Smooth muscle cell (in vitro differentiated cells): ENCODE measurements around the gene VSIG10. TPM values are rescaled to one million over a fixed set of nuclear protein-coding genes. Genes with fewer than 3 reads are reported as not detected.

Experiments
- DNase-seq: peaks from one replicate; lab custom pipeline; 2025; ENCODE audit not compliant: unreplicated experiment; lab: John Stamatoyannopoulos, UW
- H2AFZ ChIP-seq: fragments of 200-600 bp; sonication (generic); 2 replicates; pipeline ENCODE4 v1.6.0; 2016; ENCODE audit warnings: antibody characterized with exemption, low read depth, mild to moderate bottlenecking
- H3F3A ChIP-seq: fragments of 200-600 bp; sonication (generic); 2 replicates; pipeline ENCODE4 v1.6.0; 2017; ENCODE audit warnings: antibody characterized with exemption, low read depth
- H3K27ac ChIP-seq: fragments of 200-600 bp; sonication (generic); 2 replicates; pipeline ENCODE4 v1.5.1; 2016; ENCODE audit warnings: low read depth, mild to moderate bottlenecking
- H3K27me3 ChIP-seq: fragments of 200-600 bp; sonication (generic); 2 replicates; pipeline ENCODE4 v1.6.1; 2016; ENCODE audit warnings: low read depth, mild to moderate bottlenecking
- H3K36me3 ChIP-seq: fragments of 200-600 bp; sonication (generic); 2 replicates; pipeline ENCODE4 v1.5.1; 2016; ENCODE audit warnings: low read depth
- H3K4me1 ChIP-seq: fragments of 200-600 bp; sonication (generic); 2 replicates; pipeline ENCODE4 v1.5.1; 2016; ENCODE audit warnings: low read depth
- H3K4me2 ChIP-seq: fragments of 200-600 bp; sonication (generic); 2 replicates; pipeline ENCODE4 v1.6.0; 2016; ENCODE audit warnings: mild to moderate bottlenecking
- H3K4me3 ChIP-seq: fragments of 200-600 bp; sonication (generic); 2 replicates; pipeline ENCODE4 v1.5.1; 2016; ENCODE audit warnings: mild to moderate bottlenecking
- H3K79me2 ChIP-seq: fragments of 200-600 bp; sonication (generic); 2 replicates; pipeline ENCODE4 v1.6.0; 2016; ENCODE audit warnings: low read depth, mild to moderate bottlenecking
- H3K9ac ChIP-seq: fragments of 200-600 bp; sonication (generic); 2 replicates; pipeline ENCODE4 v1.6.0; 2016; ENCODE audit warnings: low read depth
- H3K9me3 ChIP-seq: fragments of 200-600 bp; sonication (generic); replicated peaks from 2 replicates; pipeline ENCODE4 v1.5.1; 2016; ENCODE audit warnings: low read depth
- H4K20me1 ChIP-seq: fragments of 200-600 bp; sonication (generic); 2 replicates; pipeline ENCODE4 v1.6.0; 2016; ENCODE audit warnings: low read depth
- CTCF ChIP-seq: fragments of 200-600 bp; sonication (generic); IDR thresholded peaks from 2 replicates; pipeline ENCODE4 v1.5.1; 2017; ENCODE audit warnings: borderline replicate concordance, mild to moderate bottlenecking, antibody characterized with exemption; ENCODE audit not compliant: insufficient read depth, poor library complexity, severe bottlenecking
- WGBS: methylation state at CpG from one replicate; pipeline ENCODE4 v1.1.7; 2016; ENCODE audit warnings: low lambda C conversion rate; 5-methylcytosine and 5-hydroxymethylcytosine counted together
- polyA plus RNA-seq: library from polyadenylated mRNA; unstranded; fragments of >200 nt; fragmentation: Nextera tagmentation; extraction: Ambion mirVana; gene quantifications from 2 replicates; pipeline ENCODE4 v1.2.1, GENCODE V29; 2016
- total RNA-seq: library from RNA; depleted of rRNA; stranded (reverse); fragments of >200 nt; gene quantifications from 2 replicates; pipeline ENCODE4 v1.2.3, GENCODE V29; 2014

Gene VSIG10
- total and polyA plus RNA-seq, 2 experiments from 2014 or later = 2.3 to 3.0 TPM

GRCh38 chr12:118145798-118146156, 42.0 kb upstream of the VSIG10 start:
- no peak overlapping the region for H3K9ac ChIP-seq
- H3K27me3 ChIP-seq = no peaks in the 10 kb centered on the region
- no peak for TF ChIP-seq CTCF
- 84% methylated on average over 9 of the region's 9 CpGs for WGBS
- no peak overlapping the region for H3K4me2 ChIP-seq
- H3K79me2 ChIP-seq = no peaks in the 10 kb centered on the region
- H4K20me1 ChIP-seq = peaks cover 7% of the 10 kb centered on the region
- H3F3A ChIP-seq = no peaks in the 10 kb centered on the region
- no peak for DNase-seq
- H3K9me3 ChIP-seq = no peaks in the 10 kb centered on the region
- no peak overlapping the region for H3K27ac ChIP-seq
- H3K4me1 ChIP-seq = no peaks in the 10 kb centered on the region
- no peak overlapping the region for H3K4me3 ChIP-seq
- no peak overlapping the region for H2AFZ ChIP-seq
- H3K36me3 ChIP-seq = no peaks in the 10 kb centered on the region

- Histone ChIP-seq H4K20me1 (peaks cover 7% of the 10 kb centered on the region), H3F3A (no peaks in the 10 kb centered on the region), H3K36me3 (no peaks in the 10 kb centered on the region), H3K4me2 (no peak overlapping the region), H3K9me3 (no peaks in the 10 kb centered on the region), H3K27ac (no peak overlapping the region), H3K9ac (no peak overlapping the region), H3K4me3 (no peak overlapping the region), H3K4me1 (no peaks in the 10 kb centered on the region), H3K79me2 (no peaks in the 10 kb centered on the region), H3K27me3 (no peaks in the 10 kb centered on the region), H2AFZ (no peak overlapping the region)
- WGBS = 99% methylated on average over 7 of the region's 7 CpGs
- no peak for TF ChIP-seq CTCF
- DNase-seq = no peak
Measured at GRCh38 chr12:118145113-118145797, 41.4 kb upstream of the VSIG10 start.

GRCh38 chr12:118144499-118144898, 40.7 kb upstream of the VSIG10 start:
- Histone ChIP-seq H3K9me3 (no peaks in the 10 kb centered on the region), H2AFZ (no peak overlapping the region), H3K9ac (no peak overlapping the region), H3K27me3 (no peaks in the 10 kb centered on the region), H3K79me2 (no peaks in the 10 kb centered on the region), H4K20me1 (peaks cover 7% of the 10 kb centered on the region), H3F3A (no peaks in the 10 kb centered on the region), H3K36me3 (no peaks in the 10 kb centered on the region), H3K4me2 (no peak overlapping the region), H3K4me1 (no peaks in the 10 kb centered on the region), H3K27ac (no peak overlapping the region), H3K4me3 (no peak overlapping the region)
- no peak for TF ChIP-seq CTCF
- 97% methylated on average over 13 of the region's 13 CpGs for WGBS
- no peak for DNase-seq

GRCh38 chr12:118140825-118141224, 37.0 kb upstream of the VSIG10 start:
- no peaks in the 10 kb centered on the region for H3K27me3 ChIP-seq
- H3K4me3 ChIP-seq = no peak overlapping the region
- no peak overlapping the region for H3K4me2 ChIP-seq
- no peak overlapping the region for H3K27ac ChIP-seq
- 97% methylated on average over 8 of the region's 8 CpGs for WGBS
- H3K36me3 ChIP-seq = no peaks in the 10 kb centered on the region
- no peak overlapping the region for H3K9ac ChIP-seq
- no peak for DNase-seq
- H3K9me3 ChIP-seq = no peaks in the 10 kb centered on the region
- H2AFZ ChIP-seq = no peak overlapping the region
- TF ChIP-seq CTCF = no peak
- peaks cover 7% of the 10 kb centered on the region for H4K20me1 ChIP-seq
- no peaks in the 10 kb centered on the region for H3K4me1 ChIP-seq
- peaks cover 8% of the 10 kb centered on the region for H3K79me2 ChIP-seq
- H3F3A ChIP-seq = no peaks in the 10 kb centered on the region
